Kidney (tissue), 14 donors: Measurements from ENCODE around the gene ERVK3-1. TPM values are rescaled to one million over a fixed set of nuclear protein-coding genes. Genes with fewer than 3 reads are reported as not detected.
A peak's percentile ranks its signal among the peaks of the same experiment; 100 is the strongest.

Source experiments
- DNase-seq, 5 donors: peaks; one replicate each; pipeline ENCODE4 v3.0.0-alpha.2; 2013 to 2020
- FAIRE-seq: peaks from 2 replicates; lab custom pipeline; 2012; peaks lifted over from hg19 to GRCh38; lab: Jason Lieb, UNC
- H3K27ac ChIP-seq, 2 donors: one replicate each; pipeline ENCODE4 v1.7.0; 2013; ENCODE audit warnings: low read depth in 2 of 2, low read length in 2 of 2, inconsistent platforms in 1 of 2
- H3K27me3 ChIP-seq: one replicate; pipeline ENCODE4 v1.7.1; 2013; ENCODE audit warnings: low read length, inconsistent platforms; ENCODE audit not compliant: control insufficient read depth, insufficient read depth
- H3K36me3 ChIP-seq, 3 donors: one replicate each; pipeline versions ENCODE4 v1.7.0 to v1.7.1; 2013; ENCODE audit warnings: low read length in 3 of 3, control low read depth in 1 of 3, inconsistent platforms in 1 of 3; ENCODE audit not compliant: insufficient read depth in 3 of 3, control insufficient read depth in 2 of 3
- H3K4me1 ChIP-seq, 3 donors: one replicate each; pipeline versions ENCODE4 v1.7.0 to v1.7.1; 2013; ENCODE audit warnings: low read length in 3 of 3, inconsistent platforms in 1 of 3, low read depth in 1 of 3; ENCODE audit not compliant: control insufficient read depth in 2 of 3, insufficient read depth in 2 of 3
- H3K4me3 ChIP-seq, 3 donors: one replicate each; pipeline versions ENCODE4 v1.7.0 to v1.8.1; 2013; ENCODE audit warnings: low read length in 3 of 3, control low read depth in 1 of 3, inconsistent platforms in 1 of 3
- H3K9ac ChIP-seq, 3 donors: one replicate each; pipeline versions ENCODE4 v1.7.0 to v1.7.1; 2013; ENCODE audit warnings: low read length in 3 of 3, control low read depth in 1 of 3, inconsistent platforms in 1 of 3
- H3K9me3 ChIP-seq, 3 donors: one replicate each; pipeline versions ENCODE4 v1.7.0 to v1.7.1; 2013; ENCODE audit warnings: low read length in 3 of 3, control low read depth in 1 of 3, inconsistent platforms in 1 of 3; ENCODE audit not compliant: control insufficient read depth in 2 of 3, insufficient read depth in 1 of 3
- CTCF ChIP-seq: IDR thresholded peaks from 3 replicates; pipeline ENCODE4 v1.5.1; 2012; ENCODE audit warnings: mild to moderate bottlenecking, moderate library complexity, borderline replicate concordance; ENCODE audit not compliant: insufficient read depth; ENCODE audit errors: extremely low read depth
- intact Hi-C: fragments of 100-400 bp; cut with DNase I; formaldehyde crosslinking; loops from one replicate; pipeline ENCODE4 v1.11.1; 2022
- polyA plus RNA-seq: library from polyadenylated mRNA; stranded (reverse); fragments of 350-450 nt; fragmentation: Illumina TruSeq; extraction: RNeasy Lipid Tissue Mini Kit (QIAGEN cat#74804); gene quantifications from one replicate; pipeline ENCODE4 v1.2.3, GENCODE V29; 2014; ENCODE audit warnings: low read depth, low replicate concordance; ENCODE audit not compliant: insufficient read depth
- total RNA-seq: library from RNA; stranded (reverse); fragmentation: NEBNext Ultra II Directional; extraction: Animal tissue kit (Norgen Biotek cat#: 25700); gene quantifications from one replicate; pipeline ENCODE4 v1.2.1, GENCODE V29; 2021
- donor health status: control.
- donor health status: control.
- donor health status: control.
- donor health status: control.
- donor health status: control.
- donor health status: DM: yes; HTN: yes; CAD: no.
- donor health status: Normal renal cell carcinoma (clear cell type).

ERVK3-1 gene
- total and polyA plus RNA-seq, 2 donors from 2014 or later, result 35.4 to 41.6 TPM

- no peak for FAIRE-seq
- intact Hi-C loops, result no loop called here
- Histone ChIP-seq H3K9me3 (no peaks in the 10 kb centered on the region), H3K27me3 (no peaks in the 10 kb centered on the region), H3K36me3 (peaks cover 15 to 32% (median 27%) of the 10 kb centered on the region in 3 donors), H3K4me3 (no peak overlapping the region), H3K27ac (no peak overlapping the region), H3K9ac (no peak overlapping the region), H3K4me1 (peaks cover 0 to under 1% (median 0%) of the 10 kb centered on the region in 3 donors)
- no peak for TF ChIP-seq CTCF
- no peak for DNase-seq
Observed at GRCh38 chr19:58311345-58311865, 6.2 kb downstream of the ERVK3-1 start.

- peaks cover 13 to 32% (median 21%) of the 10 kb centered on the region in 3 donors for H3K36me3 ChIP-seq
- intact Hi-C loops, result no loop called here
- H3K4me1 ChIP-seq, result no peaks in the 10 kb centered on the region
- no peak overlapping the region for H3K4me3 ChIP-seq
- no peak overlapping the region for H3K27ac ChIP-seq
- FAIRE-seq (no peak), DNase-seq (no peak)
- no peak overlapping the region for H3K9ac ChIP-seq
- TF ChIP-seq CTCF, result no peak
- no peaks in the 10 kb centered on the region for H3K9me3 ChIP-seq
- H3K27me3 ChIP-seq, result no peaks in the 10 kb centered on the region
Observed at GRCh38 chr19:58315580-58315979, 10.4 kb downstream of the ERVK3-1 start.

GRCh38 chr19:58317476-58318072 lies 12.4 kb downstream of the ERVK3-1 start:
- no peaks in the 10 kb centered on the region for H3K4me1 ChIP-seq
- H3K9me3 ChIP-seq, result no peaks in the 10 kb centered on the region
- intact Hi-C loops, result no loop called here
- FAIRE-seq (no peak), DNase-seq (peak in 3 of 5 donors; percentile 31 to 69 (median 66))
- TF ChIP-seq CTCF, result no peak
- peaks cover 10 to 23% (median 12%) of the 10 kb centered on the region in 3 donors for H3K36me3 ChIP-seq
- H3K4me3 ChIP-seq, result no peak overlapping the region
- no peak overlapping the region for H3K27ac ChIP-seq
- H3K27me3 ChIP-seq, result no peaks in the 10 kb centered on the region
- no peak overlapping the region for H3K9ac ChIP-seq

- FAIRE-seq, result no peak
- no peak for TF ChIP-seq CTCF
Observed at GRCh38 chr19:58318297-58318696, 13.1 kb downstream of the ERVK3-1 start.

More at GRCh38 chr19:58318297-58318696, 13.1 kb downstream of the ERVK3-1 start:
- H3K27ac ChIP-seq, result no peak overlapping the region
- H3K27me3 ChIP-seq, result no peaks in the 10 kb centered on the region
- H3K9me3 ChIP-seq, result no peaks in the 10 kb centered on the region
- no peak overlapping the region for H3K4me3 ChIP-seq
- no peak overlapping the region for H3K9ac ChIP-seq
- peaks cover 7 to 19% (median 8%) of the 10 kb centered on the region in 3 donors for H3K36me3 ChIP-seq
- no peak for DNase-seq
- no peaks in the 10 kb centered on the region for H3K4me1 ChIP-seq
- intact Hi-C loops, result no loop called here
